DOHH2 (cell line): ENCODE measurements around the gene MYO6.

Source experiments
- H3F3A ChIP-seq: fragments of 200-600 bp; sonication (generic), shearing (Covaris generic); 2 replicates; pipeline ENCODE4 v1.6.0; 2016; ENCODE audit warnings: antibody characterized with exemption, mild to moderate bottlenecking; ENCODE audit not compliant: control insufficient read depth, insufficient read depth
- H3K27ac ChIP-seq: fragments of 200-600 bp; sonication (generic); 2 replicates; pipeline ENCODE4 v1.5.1; 2014; ENCODE audit warnings: low read depth, mild to moderate bottlenecking, low read length, moderate library complexity
- H3K27me3 ChIP-seq: fragments of 200-600 bp; sonication (generic); 2 replicates; pipeline ENCODE4 v1.6.1; 2014; ENCODE audit warnings: mild to moderate bottlenecking, low read length, mixed read lengths; ENCODE audit not compliant: control insufficient read depth
- H3K36me3 ChIP-seq: fragments of 200-600 bp; sonication (generic); 2 replicates; pipeline ENCODE4 v1.6.1; 2014; ENCODE audit warnings: mild to moderate bottlenecking, low read length, moderate library complexity, mixed read lengths; ENCODE audit not compliant: control insufficient read depth
- H3K4me1 ChIP-seq: fragments of 200-600 bp; sonication (generic); 2 replicates; pipeline ENCODE4 v1.6.1; 2014; ENCODE audit warnings: mild to moderate bottlenecking, low read length, mixed read lengths; ENCODE audit not compliant: control insufficient read depth
- H3K4me2 ChIP-seq: fragments of 200-600 bp; sonication (generic); 2 replicates; pipeline ENCODE4 v1.6.0; 2014; ENCODE audit warnings: mild to moderate bottlenecking, low read length, moderate library complexity
- H3K4me3 ChIP-seq: fragments of 200-600 bp; sonication (generic); 2 replicates; pipeline ENCODE4 v1.5.1; 2014; ENCODE audit warnings: mild to moderate bottlenecking, low read length, mixed read lengths
- H3K79me2 ChIP-seq: fragments of 200-600 bp; sonication (generic); 2 replicates; pipeline ENCODE4 v1.6.1; 2014; ENCODE audit warnings: mild to moderate bottlenecking, low read length, mixed read lengths; ENCODE audit not compliant: control insufficient read depth
- H3K9me2 ChIP-seq: fragments of 200-600 bp; sonication (generic); replicated peaks from 2 replicates; pipeline ENCODE4 v1.6.1; 2014; ENCODE audit warnings: mild to moderate bottlenecking, low read length, mixed read lengths; ENCODE audit not compliant: control insufficient read depth
- H3K9me3 ChIP-seq: fragments of 200-600 bp; sonication (generic); 2 replicates; pipeline ENCODE4 v1.6.1; 2014; ENCODE audit warnings: antibody characterized with exemption, low read length, mixed read lengths; ENCODE audit not compliant: control insufficient read depth, insufficient read depth
- H4K20me1 ChIP-seq: fragments of 200-600 bp; sonication (generic); 2 replicates; pipeline ENCODE4 v1.6.0; 2014; ENCODE audit warnings: low read depth, mild to moderate bottlenecking, antibody characterized with exemption, low read length, moderate library complexity; ENCODE audit not compliant: control insufficient read depth, insufficient read depth
- EZH2phosphoT487 ChIP-seq: fragments of 200-600 bp; sonication (generic); IDR thresholded peaks from 2 replicates; pipeline ENCODE4 v1.6.1; 2017; ENCODE audit warnings: borderline replicate concordance, mild to moderate bottlenecking, antibody characterized with exemption, low read length, moderate library complexity, mixed read lengths
- TF ChIP-seq, protein P1 (sequence below): fragments of 200-600 bp; sonication (generic); IDR thresholded peaks from one replicate; pipeline ENCODE4 v1.5.1; 2014; ENCODE audit warnings: antibody characterized with exemption, mild to moderate bottlenecking, low read depth, low read length; ENCODE audit not compliant: poor library complexity, severe bottlenecking

The MYO6 gene

GRCh38 chr6:75834447-75834846 is 85.4 kb downstream of the MYO6 start:
- no peak for TF ChIP-seq EZH2phosphoT487
- TF ChIP-seq, protein P1, sequence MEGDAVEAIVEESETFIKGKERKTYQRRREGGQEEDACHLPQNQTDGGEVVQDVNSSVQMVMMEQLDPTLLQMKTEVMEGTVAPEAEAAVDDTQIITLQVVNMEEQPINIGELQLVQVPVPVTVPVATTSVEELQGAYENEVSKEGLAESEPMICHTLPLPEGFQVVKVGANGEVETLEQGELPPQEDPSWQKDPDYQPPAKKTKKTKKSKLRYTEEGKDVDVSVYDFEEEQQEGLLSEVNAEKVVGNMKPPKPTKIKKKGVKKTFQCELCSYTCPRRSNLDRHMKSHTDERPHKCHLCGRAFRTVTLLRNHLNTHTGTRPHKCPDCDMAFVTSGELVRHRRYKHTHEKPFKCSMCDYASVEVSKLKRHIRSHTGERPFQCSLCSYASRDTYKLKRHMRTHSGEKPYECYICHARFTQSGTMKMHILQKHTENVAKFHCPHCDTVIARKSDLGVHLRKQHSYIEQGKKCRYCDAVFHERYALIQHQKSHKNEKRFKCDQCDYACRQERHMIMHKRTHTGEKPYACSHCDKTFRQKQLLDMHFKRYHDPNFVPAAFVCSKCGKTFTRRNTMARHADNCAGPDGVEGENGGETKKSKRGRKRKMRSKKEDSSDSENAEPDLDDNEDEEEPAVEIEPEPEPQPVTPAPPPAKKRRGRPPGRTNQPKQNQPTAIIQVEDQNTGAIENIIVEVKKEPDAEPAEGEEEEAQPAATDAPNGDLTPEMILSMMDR: no peak
- no peaks in the 10 kb centered on the region for H3K36me3 ChIP-seq
- no peak overlapping the region for H3K27ac ChIP-seq
- no peaks in the 10 kb centered on the region for H4K20me1 ChIP-seq
- H3K9me3 ChIP-seq: no peaks in the 10 kb centered on the region
- no peaks in the 10 kb centered on the region for H3K4me1 ChIP-seq
- H3K4me3 ChIP-seq: no peak overlapping the region
- H3F3A ChIP-seq: no peaks in the 10 kb centered on the region
- H3K9me2 ChIP-seq: no peaks in the 10 kb centered on the region
- no peaks in the 10 kb centered on the region for H3K79me2 ChIP-seq
- no peaks in the 10 kb centered on the region for H3K27me3 ChIP-seq
- no peak overlapping the region for H3K4me2 ChIP-seq

DNA sequence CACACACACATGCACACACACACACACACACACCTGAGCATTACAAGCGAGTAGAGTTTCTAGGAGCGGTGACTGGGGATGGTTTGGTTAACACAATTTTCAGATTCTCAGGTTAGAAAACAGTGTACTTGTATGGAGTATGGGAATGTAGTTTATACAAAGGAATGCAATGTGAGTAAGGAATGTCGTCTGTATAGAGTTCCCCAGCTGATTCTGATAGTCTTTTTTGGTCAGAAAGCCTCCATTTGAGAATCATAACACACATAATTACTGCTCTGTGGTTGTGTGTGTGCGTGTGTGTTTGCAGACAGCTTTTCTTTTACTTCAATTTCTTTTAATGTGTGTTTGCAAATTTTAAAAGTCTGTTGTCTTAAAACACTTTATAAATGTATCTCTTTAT is 93.2 kb downstream of the MYO6 start:
- no peak for TF ChIP-seq EZH2phosphoT487
- TF ChIP-seq, protein P1: no peak
- Histone ChIP-seq H4K20me1 (no peaks in the 10 kb centered on the region), H3K4me2 (no peak overlapping the region), H3K9me3 (no peaks in the 10 kb centered on the region), H3K4me3 (no peak overlapping the region), H3K9me2 (no peaks in the 10 kb centered on the region), H3K27ac (no peak overlapping the region), H3K79me2 (no peaks in the 10 kb centered on the region), H3F3A (no peaks in the 10 kb centered on the region), H3K36me3 (no peaks in the 10 kb centered on the region), H3K4me1 (no peaks in the 10 kb centered on the region), H3K27me3 (no peaks in the 10 kb centered on the region)

DNA sequence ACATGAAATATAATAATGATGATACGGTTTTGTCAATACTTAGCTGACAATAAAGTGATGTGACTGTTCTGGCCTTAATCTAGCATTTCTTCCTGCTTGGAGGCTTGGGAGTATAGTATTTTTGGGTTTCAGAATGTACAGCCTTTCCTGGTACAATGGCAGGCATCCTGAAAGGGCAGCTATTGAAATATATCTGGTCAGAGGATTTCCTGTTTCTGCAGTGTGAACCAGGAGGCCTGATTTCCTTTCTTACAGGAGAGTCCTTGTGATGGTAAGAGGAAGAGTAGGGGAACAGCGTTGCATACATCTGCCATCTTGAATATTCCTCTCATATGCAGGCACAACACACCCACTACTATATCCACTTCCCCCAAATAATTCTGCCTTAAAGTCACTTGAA is 93.7 kb downstream of the MYO6 start:
- Histone ChIP-seq H3K36me3 (no peaks in the 10 kb centered on the region), H3K4me3 (no peak overlapping the region), H3K79me2 (no peaks in the 10 kb centered on the region), H3K4me1 (no peaks in the 10 kb centered on the region), H3K27me3 (no peaks in the 10 kb centered on the region), H4K20me1 (no peaks in the 10 kb centered on the region), H3K9me2 (no peaks in the 10 kb centered on the region), H3F3A (no peaks in the 10 kb centered on the region), H3K9me3 (no peaks in the 10 kb centered on the region), H3K27ac (no peak overlapping the region), H3K4me2 (no peak overlapping the region)
- TF ChIP-seq, protein P1: no peak
- no peak for TF ChIP-seq EZH2phosphoT487

- H3K27me3 ChIP-seq: no peaks in the 10 kb centered on the region
- H3K4me3 ChIP-seq: no peak overlapping the region
- no peaks in the 10 kb centered on the region for H3K9me3 ChIP-seq
- H3F3A ChIP-seq: no peaks in the 10 kb centered on the region
- H3K4me2 ChIP-seq: no peak overlapping the region
- H3K4me1 ChIP-seq: no peaks in the 10 kb centered on the region
- no peak overlapping the region for H3K27ac ChIP-seq
- no peaks in the 10 kb centered on the region for H3K79me2 ChIP-seq
- no peaks in the 10 kb centered on the region for H3K36me3 ChIP-seq
- H4K20me1 ChIP-seq: no peaks in the 10 kb centered on the region
- H3K9me2 ChIP-seq: no peaks in the 10 kb centered on the region
- TF ChIP-seq, protein P1: no peak
- no peak for TF ChIP-seq EZH2phosphoT487
These were observed 94.4 kb downstream of the MYO6 start for GRCh38 chr6:75843396-75843795.
